Uterus (tissue), 4 donors: ENCODE results near the gene TNRC18. TPM values are rescaled to one million over a fixed set of nuclear protein-coding genes. Genes with fewer than 3 reads are reported as not detected.
"Not testable (repeated sequence)": the region's sequence is repeated elsewhere in the genome, so short reads cannot be mapped to it uniquely, and the experiment has no call there.

Experiments used
- DNase-seq, 2 donors: peaks; one replicate each; pipeline ENCODE4 v3.0.0-alpha.2; 2019 to 2020
- H3K27ac ChIP-seq, 2 donors: fragments of 200-600 bp; sonication (generic); 1 replicate in 1 of 2; 2 replicates in 1 of 2; pipeline ENCODE4 v1.5.1; 2016 to 2018
- H3K27me3 ChIP-seq, 2 donors: fragments of 200-600 bp; sonication (generic); one replicate each; pipeline ENCODE4 v1.5.1; 2018 to 2019; ENCODE audit warnings: control low read depth in 1 of 2
- H3K36me3 ChIP-seq, 2 donors: fragments of 200-600 bp; sonication (generic); one replicate each; pipeline ENCODE4 v1.5.1; 2019; ENCODE audit warnings: control low read depth in 1 of 2
- H3K4me1 ChIP-seq, 2 donors: fragments of 200-600 bp; sonication (generic); one replicate each; pipeline ENCODE4 v1.5.1; 2018 to 2019; ENCODE audit warnings: control low read depth in 1 of 2
- H3K4me3 ChIP-seq, 2 donors: fragments of 200-600 bp; sonication (generic); 1 replicate in 1 of 2; 2 replicates in 1 of 2; pipeline ENCODE4 v1.5.1; 2018 to 2019; ENCODE audit warnings: mild to moderate bottlenecking in 1 of 2
- H3K9me3 ChIP-seq, 2 donors: fragments of 200-600 bp; sonication (generic); one replicate each; pipeline ENCODE4 v1.5.1; 2019; ENCODE audit warnings: control low read depth in 1 of 2
- POLR2A ChIP-seq, 2 donors: fragments of 450-650 bp; IDR thresholded peaks; one replicate each; pipeline ENCODE4 v1.6.1; 2016; ENCODE audit warnings: antibody characterized with exemption in 2 of 2, mild to moderate bottlenecking in 1 of 2, moderate library complexity in 1 of 2
- intact Hi-C: fragments of 100-400 bp; cut with DNase I; formaldehyde crosslinking; loops from one replicate; pipeline ENCODE4 v1.15.1; 2023; ENCODE audit warnings: low total_unique reads
- total RNA-seq, 4 donors: library from RNA; depleted of rRNA in 3 of 4; stranded (reverse); fragments of >200 nt in 3 of 4; gene quantifications; one replicate each; pipeline versions ENCODE4 v1.1.0 to v1.2.4, GENCODE V29; 2014 to 2023
- donor health status: DM: yes; HTN: yes; CAD: no.

Gene TNRC18
- total RNA-seq, 4 donors from 2014 or later, result 28.2 to 179 (median 62.1) TPM

DNA sequence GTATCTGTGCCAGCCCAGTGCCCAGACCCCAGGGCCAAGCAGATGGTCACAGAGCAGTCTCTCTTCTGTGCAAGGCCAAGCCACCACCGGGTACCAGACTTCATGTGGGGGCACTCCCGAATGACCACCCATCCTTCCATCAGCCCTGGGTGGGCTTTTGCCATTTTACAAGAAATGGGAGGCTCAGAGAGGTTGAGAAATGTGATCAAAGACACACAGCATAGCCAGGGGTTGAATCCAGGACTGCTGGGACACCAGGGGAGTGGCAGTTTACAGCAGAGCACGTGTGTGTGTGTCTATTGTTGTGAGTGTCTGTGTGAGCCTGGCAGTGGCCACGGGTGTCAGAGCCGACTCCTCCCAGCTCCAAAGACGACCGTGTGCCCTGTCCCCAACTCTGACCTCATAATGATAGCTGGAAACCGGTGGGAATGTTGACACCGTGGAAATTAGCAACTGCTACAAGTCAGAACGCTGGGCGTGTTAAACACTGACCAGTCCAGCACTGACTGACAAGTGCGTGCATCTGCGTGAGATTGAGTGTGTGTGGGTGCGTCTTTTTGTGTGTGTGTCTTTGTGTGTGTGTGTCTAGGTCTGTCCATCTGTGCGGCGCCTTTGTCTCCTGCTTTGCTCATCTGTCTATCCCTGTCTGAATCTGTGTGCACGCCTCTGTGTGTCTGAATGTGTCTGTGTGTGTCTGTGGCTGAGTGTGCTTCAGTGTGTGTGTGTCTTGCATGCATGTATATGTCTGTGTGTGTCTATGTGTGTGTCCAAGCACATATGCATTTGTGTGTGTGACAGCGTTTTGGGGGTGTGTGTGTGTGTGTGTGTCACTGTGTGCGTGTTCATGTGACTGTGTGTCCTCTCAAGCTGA is 158.1 kb downstream of the TNRC18 start:
- intact Hi-C loops, result no loop called here
- Histone ChIP-seq H3K4me1 (no peaks in the 10 kb centered on the region), H3K27ac (no peak overlapping the region), H3K4me3 (no peak overlapping the region), H3K9me3 (no peaks in the 10 kb centered on the region), H3K36me3 (no peaks in the 10 kb centered on the region), H3K27me3 (no peaks in the 10 kb centered on the region)
- DNase-seq, result no peak
- TF ChIP-seq POLR2A (IDR thresholded peaks at IDR 0.05), result no peak

DNA sequence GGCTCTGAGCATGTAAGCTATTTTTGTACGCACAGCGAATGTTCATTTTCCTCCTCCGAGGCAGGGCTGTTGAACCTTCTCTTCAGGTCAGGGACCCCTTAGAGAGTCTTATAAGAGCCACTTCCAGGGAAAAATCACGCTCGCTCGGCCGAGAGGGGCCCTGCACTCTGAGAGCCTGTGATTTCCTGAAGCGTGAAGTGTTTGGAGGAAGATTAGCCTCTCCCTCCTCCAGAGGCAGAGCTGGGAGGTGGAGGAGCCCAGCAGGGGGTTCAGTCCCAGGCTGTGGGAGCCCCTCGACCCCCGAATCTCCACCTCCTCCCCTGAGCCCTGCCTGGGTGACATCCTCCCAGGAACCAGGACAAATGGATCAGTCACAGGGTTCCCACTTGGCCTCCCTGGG is 160.6 kb downstream of the TNRC18 start:
- H3K4me1 ChIP-seq, H3K27ac ChIP-seq, H3K27me3 ChIP-seq, H3K9me3 ChIP-seq, intact Hi-C loops, H3K4me3 ChIP-seq, H3K36me3 ChIP-seq, DNase-seq: not testable (repeated sequence)

DNA sequence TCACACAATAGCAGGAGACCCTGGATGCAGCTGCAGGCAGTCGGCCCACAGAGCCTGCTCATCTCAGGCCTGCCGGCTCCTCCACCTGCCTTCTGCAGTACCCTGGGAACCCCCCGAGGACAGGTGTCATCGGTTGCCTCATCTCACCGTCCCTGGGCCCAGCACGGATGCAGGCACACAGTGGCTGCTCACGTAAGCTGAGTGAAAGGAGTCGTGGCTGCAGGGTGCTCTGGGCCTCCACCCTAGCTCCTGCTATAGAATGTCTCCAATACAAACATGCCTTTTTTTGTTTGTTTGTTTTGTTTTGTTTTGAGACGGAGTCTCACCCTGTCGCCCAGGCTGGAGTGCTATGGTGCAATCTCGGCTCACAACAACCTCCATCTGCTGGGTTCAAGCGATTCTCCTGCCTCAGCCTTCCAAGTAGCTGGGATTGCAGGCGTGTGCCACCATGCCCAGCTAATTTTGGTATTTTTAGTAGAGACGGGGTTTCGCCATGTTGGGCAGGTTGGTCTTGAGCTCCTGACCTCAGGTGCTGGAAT is 163.0 kb downstream of the TNRC18 start:
- H3K4me3 ChIP-seq, intact Hi-C loops, H3K4me1 ChIP-seq, H3K27me3 ChIP-seq, DNase-seq, H3K36me3 ChIP-seq, H3K9me3 ChIP-seq, H3K27ac ChIP-seq: not testable (repeated sequence)

Other genes with a start within 250 kb of the TNRC18 start
- gene WIPI2, start 233.6 kb downstream of the TNRC18 start, total RNA-seq, result 10 to 100 TPM; 20.6 to 52.6 (median 41.1) TPM
- gene SLC29A4, start 140.9 kb downstream of the TNRC18 start, total RNA-seq, result 1 to 10 TPM in 2 of 4 donors, not detected in 2; 1.8 to 5.0 TPM
- gene FBXL18, start 90.0 kb upstream of the TNRC18 start, total RNA-seq, result 10 to 100 TPM in 1 of 4 donors, 1 to 10 TPM in 3; 2.8 to 15.0 (median 4.6) TPM
- 1,000 to 10,000 TPM; 2,117 to 6,387 (median 2,745) TPM for gene ACTB, start 106.8 kb upstream of the TNRC18 start, total RNA-seq
- 100 to 1,000 TPM in 1 of 4 donors, 10 to 100 TPM in 3; 27.1 to 175 (median 61.9) TPM for gene FSCN1, start 169.0 kb upstream of the TNRC18 start, total RNA-seq